ENCODE data around the gene ATP8B4.

DNA sequence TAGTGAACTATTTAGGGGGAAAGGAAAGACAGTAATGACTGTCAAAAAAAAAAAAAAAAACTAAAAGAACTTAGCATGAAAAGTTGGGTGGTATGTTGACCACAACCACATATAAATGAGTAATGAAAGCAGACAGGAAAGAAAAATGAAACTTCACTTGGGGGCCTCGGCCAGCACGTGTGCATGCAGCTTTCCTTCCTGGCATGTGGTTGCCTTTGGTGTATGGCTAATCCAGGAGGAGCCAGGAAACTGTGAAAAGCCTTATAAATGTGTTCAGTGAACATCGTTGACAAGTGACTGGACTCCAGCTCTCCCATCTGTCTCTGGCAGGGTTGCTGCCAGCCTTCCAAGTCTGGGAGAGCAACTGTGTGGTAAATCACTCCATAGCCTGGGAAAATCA lies 303.1 kb downstream of the ATP8B4 start:
- TF ChIP-seq, protein P1, sequence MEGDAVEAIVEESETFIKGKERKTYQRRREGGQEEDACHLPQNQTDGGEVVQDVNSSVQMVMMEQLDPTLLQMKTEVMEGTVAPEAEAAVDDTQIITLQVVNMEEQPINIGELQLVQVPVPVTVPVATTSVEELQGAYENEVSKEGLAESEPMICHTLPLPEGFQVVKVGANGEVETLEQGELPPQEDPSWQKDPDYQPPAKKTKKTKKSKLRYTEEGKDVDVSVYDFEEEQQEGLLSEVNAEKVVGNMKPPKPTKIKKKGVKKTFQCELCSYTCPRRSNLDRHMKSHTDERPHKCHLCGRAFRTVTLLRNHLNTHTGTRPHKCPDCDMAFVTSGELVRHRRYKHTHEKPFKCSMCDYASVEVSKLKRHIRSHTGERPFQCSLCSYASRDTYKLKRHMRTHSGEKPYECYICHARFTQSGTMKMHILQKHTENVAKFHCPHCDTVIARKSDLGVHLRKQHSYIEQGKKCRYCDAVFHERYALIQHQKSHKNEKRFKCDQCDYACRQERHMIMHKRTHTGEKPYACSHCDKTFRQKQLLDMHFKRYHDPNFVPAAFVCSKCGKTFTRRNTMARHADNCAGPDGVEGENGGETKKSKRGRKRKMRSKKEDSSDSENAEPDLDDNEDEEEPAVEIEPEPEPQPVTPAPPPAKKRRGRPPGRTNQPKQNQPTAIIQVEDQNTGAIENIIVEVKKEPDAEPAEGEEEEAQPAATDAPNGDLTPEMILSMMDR (IDR thresholded peaks at IDR 0.05), result no peak
- TF ChIP-seq POLR2A (IDR thresholded peaks at IDR 0.05; ENCODE audit: low read depth) (no peak), POLR2AphosphoS5 (IDR thresholded peaks at IDR 0.05) (no peak)

All from esophagus muscularis mucosa (tissue), 3 donors.